ENCODE results near the gene IL22RA1. TPM values are rescaled to one million over a fixed set of nuclear protein-coding genes. Genes with fewer than 3 reads are reported as not detected.

The IL22RA1 gene
- total RNA-seq, 2 experiments from 2014 or later, result not detected

DNA sequence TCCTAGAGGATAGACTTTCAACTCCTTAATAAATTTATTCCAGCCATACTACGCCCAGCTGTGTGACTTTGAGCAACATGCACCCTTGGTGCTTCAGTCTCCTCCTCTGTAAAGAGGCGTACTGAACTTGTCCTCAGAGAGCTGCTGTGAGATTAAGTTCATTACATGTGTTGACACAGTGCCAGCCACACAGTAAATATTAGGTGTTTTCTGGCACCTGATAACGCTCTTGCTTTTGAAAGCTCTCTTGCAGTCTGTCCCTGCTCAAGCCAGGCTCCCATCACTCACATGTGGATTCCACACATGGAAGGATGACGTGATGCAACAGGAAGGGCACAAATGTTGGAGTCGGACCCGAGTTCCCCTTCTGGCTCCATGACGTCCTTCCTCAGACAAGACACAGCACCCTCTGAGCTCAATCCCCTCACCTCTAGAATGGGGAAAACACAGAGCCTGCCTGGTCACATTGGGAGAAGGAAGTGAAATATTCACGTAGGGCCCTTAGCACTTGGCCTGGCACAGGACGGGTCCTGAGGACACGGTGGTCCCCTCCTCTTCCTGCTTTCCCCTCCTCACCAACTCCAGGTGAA is 36.4 kb upstream of the IL22RA1 start:
- intact Hi-C loops (cut with micrococcal nuclease; ENCODE audit: unreplicated experiment), result no loop called here
- Histone ChIP-seq H4K20me1 (ENCODE audit: insufficient read depth, low read length) (no peaks in the 10 kb centered on the region; the same call in 1 of the 2 replicates), H3K4me2 (ENCODE audit: low read length) (no peak overlapping the region), H2AFZ (ENCODE audit: low read length) (no peak overlapping the region), H3K36me3 (ENCODE audit: insufficient read depth, low read length) (peaks cover 88% of the 10 kb centered on the region), H3K9me3 (ENCODE audit: low read length) (no peaks in the 10 kb centered on the region), H3K27ac (ENCODE audit: low read depth, low read length, poor library complexity, severe bottlenecking) (no peak overlapping the region), H3K4me3 (ENCODE audit: low read depth, low read length, poor library complexity, severe bottlenecking) (no peak overlapping the region), H3K4me1 (ENCODE audit: insufficient read depth, low read length, poor library complexity, severe bottlenecking) (peaks cover 16% of the 10 kb centered on the region), H3K79me2 (ENCODE audit: insufficient read depth, low read depth, low read length) (peaks cover 93% of the 10 kb centered on the region), H3K9me2 (ENCODE audit: insufficient read depth, low read length) (no peaks in the 10 kb centered on the region)
- POLR2A ChIA-PET, result no interaction called here
- no TSS peak for BruUV-seq (replicated peaks)
- CTCF ChIA-PET (ENCODE audit: unreplicated experiment), result interaction anchor here (0.5 kb wide), 1 partner anchor 20 kb away, joined by 3 read pairs; no protein-coding TSS in a partner anchor
- no peak for DNase-seq (ENCODE audit: low spot score)
- TF ChIP-seq, protein P1, sequence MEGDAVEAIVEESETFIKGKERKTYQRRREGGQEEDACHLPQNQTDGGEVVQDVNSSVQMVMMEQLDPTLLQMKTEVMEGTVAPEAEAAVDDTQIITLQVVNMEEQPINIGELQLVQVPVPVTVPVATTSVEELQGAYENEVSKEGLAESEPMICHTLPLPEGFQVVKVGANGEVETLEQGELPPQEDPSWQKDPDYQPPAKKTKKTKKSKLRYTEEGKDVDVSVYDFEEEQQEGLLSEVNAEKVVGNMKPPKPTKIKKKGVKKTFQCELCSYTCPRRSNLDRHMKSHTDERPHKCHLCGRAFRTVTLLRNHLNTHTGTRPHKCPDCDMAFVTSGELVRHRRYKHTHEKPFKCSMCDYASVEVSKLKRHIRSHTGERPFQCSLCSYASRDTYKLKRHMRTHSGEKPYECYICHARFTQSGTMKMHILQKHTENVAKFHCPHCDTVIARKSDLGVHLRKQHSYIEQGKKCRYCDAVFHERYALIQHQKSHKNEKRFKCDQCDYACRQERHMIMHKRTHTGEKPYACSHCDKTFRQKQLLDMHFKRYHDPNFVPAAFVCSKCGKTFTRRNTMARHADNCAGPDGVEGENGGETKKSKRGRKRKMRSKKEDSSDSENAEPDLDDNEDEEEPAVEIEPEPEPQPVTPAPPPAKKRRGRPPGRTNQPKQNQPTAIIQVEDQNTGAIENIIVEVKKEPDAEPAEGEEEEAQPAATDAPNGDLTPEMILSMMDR (conservative IDR thresholded peaks at IDR 0.05; ENCODE audit: low read length), result no peak
- TF ChIP-seq EZH2phosphoT487 (IDR thresholded peaks at IDR 0.05; ENCODE audit: borderline replicate concordance, low read depth, low read length), result no peak

GRCh38 chr1:24178407-24178806 is 35.5 kb upstream of the IL22RA1 start:
- POLR2A ChIA-PET, result interaction anchor here (0.6 to 0.8 kb wide), 2 partner anchors 9 to 694 kb away, joined by 3 to 5 read pairs; partner anchors contain the start of gene IFNLR1
- H4K20me1 ChIP-seq (ENCODE audit: insufficient read depth, low read length), result no peaks in the 10 kb centered on the region; the same call in 1 of the 2 replicates
- no TSS peak for BruUV-seq (replicated peaks)
- H3K27ac ChIP-seq (ENCODE audit: low read depth, low read length, poor library complexity, severe bottlenecking), result no peak overlapping the region
- no peak overlapping the region for H3K4me3 ChIP-seq (ENCODE audit: low read depth, low read length, poor library complexity, severe bottlenecking)
- peaks cover 93% of the 10 kb centered on the region for H3K79me2 ChIP-seq (ENCODE audit: insufficient read depth, low read depth, low read length)
- no peak overlapping the region for H3K4me2 ChIP-seq (ENCODE audit: low read length)
- H3K9me2 ChIP-seq (ENCODE audit: insufficient read depth, low read length), result no peaks in the 10 kb centered on the region
- DNase-seq (ENCODE audit: low spot score), result no peak
- peaks cover 14% of the 10 kb centered on the region for H3K4me1 ChIP-seq (ENCODE audit: insufficient read depth, low read length, poor library complexity, severe bottlenecking)
- CTCF ChIA-PET (ENCODE audit: unreplicated experiment), result no interaction called here
- intact Hi-C loops (cut with micrococcal nuclease; ENCODE audit: unreplicated experiment), result no loop called here
- H3K9me3 ChIP-seq (ENCODE audit: low read length), result no peaks in the 10 kb centered on the region
- H2AFZ ChIP-seq (ENCODE audit: low read length), result no peak overlapping the region
- TF ChIP-seq, protein P1 (conservative IDR thresholded peaks at IDR 0.05; ENCODE audit: low read length), result no peak
- no peak for TF ChIP-seq EZH2phosphoT487 (IDR thresholded peaks at IDR 0.05; ENCODE audit: borderline replicate concordance, low read depth, low read length)
- H3K36me3 ChIP-seq (ENCODE audit: insufficient read depth, low read length), result peaks cover 93% of the 10 kb centered on the region

DNA sequence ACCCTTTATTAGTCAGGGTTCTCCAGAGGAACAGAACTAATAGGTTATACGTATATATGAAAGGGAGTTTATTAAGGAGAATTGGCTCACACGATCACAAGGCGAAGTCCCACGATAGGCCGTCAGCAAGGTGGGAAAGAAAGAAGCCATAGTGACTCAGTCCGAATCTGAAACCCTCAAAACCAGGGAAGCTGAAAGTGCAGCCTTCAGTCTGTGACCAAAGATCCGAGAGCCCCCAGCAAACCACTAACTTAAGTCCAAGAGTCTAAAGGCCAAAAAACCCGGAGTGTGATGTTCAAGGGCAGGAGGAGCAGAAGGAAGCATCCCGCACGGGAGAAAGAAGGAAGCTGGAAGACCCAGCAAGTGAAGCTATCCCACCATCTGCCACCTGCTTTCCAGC is 34.2 kb upstream of the IL22RA1 start:
- Histone ChIP-seq H2AFZ (ENCODE audit: low read length) (no peak overlapping the region), H3K4me3 (ENCODE audit: low read depth, low read length, poor library complexity, severe bottlenecking) (no peak overlapping the region), H3K79me2 (ENCODE audit: insufficient read depth, low read depth, low read length) (peaks cover 93% of the 10 kb centered on the region), H3K4me1 (ENCODE audit: insufficient read depth, low read length, poor library complexity, severe bottlenecking) (peaks cover 7% of the 10 kb centered on the region), H3K9me3 (ENCODE audit: low read length) (no peaks in the 10 kb centered on the region), H3K9me2 (ENCODE audit: insufficient read depth, low read length) (no peaks in the 10 kb centered on the region), H3K36me3 (ENCODE audit: insufficient read depth, low read length) (peaks cover 95% of the 10 kb centered on the region), H4K20me1 (ENCODE audit: insufficient read depth, low read length) (no peaks in the 10 kb centered on the region; the same call in 1 of the 2 replicates), H3K27ac (ENCODE audit: low read depth, low read length, poor library complexity, severe bottlenecking) (no peak overlapping the region), H3K4me2 (ENCODE audit: low read length) (no peak overlapping the region)
- no peak for TF ChIP-seq EZH2phosphoT487 (IDR thresholded peaks at IDR 0.05; ENCODE audit: borderline replicate concordance, low read depth, low read length)
- TF ChIP-seq, protein P1 (conservative IDR thresholded peaks at IDR 0.05; ENCODE audit: low read length), result no peak
- BruUV-seq (replicated peaks), result TSS peak; percentile 8
- no peak for DNase-seq (ENCODE audit: low spot score)
- ChIA-PET CTCF (ENCODE audit: unreplicated experiment) (no interaction called here), POLR2A (no interaction called here)
- intact Hi-C loops (cut with micrococcal nuclease; ENCODE audit: unreplicated experiment), result no loop called here
